SK-N-SH treated with all-trans-retinoic acid at 6 μM for 48 hours (cell line): ENCODE data around the gene GSTO2.

ENCODE experiments used
- CREB5 ChIP-seq: fragments of 250-450 bp; sonication (Bioruptor Pico); IDR thresholded peaks from 2 replicates; pipeline ENCODE4 v1.5.1; 2020; ENCODE audit warnings: low read depth, mild to moderate bottlenecking, moderate library complexity
- ESRRG ChIP-seq: fragments of 250-450 bp; sonication (Bioruptor Pico); IDR thresholded peaks from 2 replicates; pipeline ENCODE4 v1.6.1; 2021; ENCODE audit warnings: mild to moderate bottlenecking
- OSR1 ChIP-seq: fragments of 250-450 bp; sonication (Bioruptor Pico); IDR thresholded peaks from 2 replicates; pipeline ENCODE4 v1.8.0; 2022; ENCODE audit warnings: moderate library complexity, mild to moderate bottlenecking, inconsistent platforms
- PATZ1 ChIP-seq: fragments of 250-450 bp; sonication (Bioruptor Pico); IDR thresholded peaks from 2 replicates; pipeline ENCODE4 v1.8.0; 2020; ENCODE audit warnings: mild to moderate bottlenecking, moderate library complexity, borderline replicate concordance
- RARB ChIP-seq: fragments of 250-450 bp; sonication (Bioruptor Pico); IDR thresholded peaks from 2 replicates; pipeline ENCODE4 v1.8.0; 2021; ENCODE audit warnings: mild to moderate bottlenecking, moderate library complexity
- SNAI2 ChIP-seq: fragments of 250-450 bp; sonication (Bioruptor Pico); IDR thresholded peaks from 2 replicates; pipeline ENCODE4 v1.5.0; 2020; ENCODE audit warnings: mild to moderate bottlenecking, moderate library complexity
- TOX ChIP-seq: fragments of 250-450 bp; sonication (Bioruptor Pico); IDR thresholded peaks from 2 replicates; pipeline ENCODE4 v1.8.0; 2021; ENCODE audit warnings: mild to moderate bottlenecking, moderate library complexity, borderline replicate concordance

GRCh38 chr10:104307576-104308438 is 38.8 kb downstream of the GSTO2 start:
- TF ChIP-seq ESRRG (CRISPR knock-in tag), result no peak
- no peak for TF ChIP-seq PATZ1 (CRISPR knock-in tag)
- no peak for TF ChIP-seq SNAI2 (CRISPR knock-in tag)
- TF ChIP-seq CREB5, result no peak
- no peak for TF ChIP-seq TOX
- no peak for TF ChIP-seq RARB (CRISPR knock-in tag)
- TF ChIP-seq OSR1 (CRISPR knock-in tag), result no peak
